PC-3 (cell line): ENCODE measurements around the gene ALG6.

ENCODE experiments used
- CTCF ChIP-seq: fragments of 300-600 bp; sonication (generic); conservative IDR thresholded peaks from 2 replicates; pipeline ENCODE4 v1.5.1; 2017; ENCODE audit warnings: antibody characterized with exemption, low read depth, mild to moderate bottlenecking, low read length
- EZH2 ChIP-seq: fragments of 300-600 bp; sonication (generic); IDR thresholded peaks from one replicate; pipeline ENCODE4 v1.6.1; 2017; ENCODE audit warnings: antibody characterized with exemption, mild to moderate bottlenecking, low read length; ENCODE audit not compliant: unreplicated experiment

- TF ChIP-seq EZH2 (no peak), CTCF (no peak)
These were observed 5.4 kb upstream of the ALG6 start for GRCh38 chr1:63362073-63362472.
